Fibroblast of the aortic adventitia (primary cell): ENCODE data around the gene TSHB. TPM values are rescaled to one million over a fixed set of nuclear protein-coding genes. Genes with fewer than 3 reads are reported as not detected.

Experiments used
- DNase-seq: peaks from one replicate; pipeline ENCODE4 v3.0.0-alpha.2; 2010; ENCODE audit warnings: low read depth
- H3K4me3 ChIP-seq: 2 replicates; pipeline ENCODE4 v1.5.1; 2011; ENCODE audit warnings: low read depth, mild to moderate bottlenecking, control low read depth, low read length, moderate library complexity
- total RNA-seq: library from RNA; depleted of rRNA; stranded (reverse); fragments of >200 nt; gene quantifications from 2 replicates; pipeline ENCODE4 v1.2.3, GENCODE V29; 2012; ENCODE audit warnings: low replicate concordance
- TF ChIP-seq, protein P1 (sequence below): IDR thresholded peaks from 2 replicates; pipeline ENCODE4 v1.5.1; 2011; ENCODE audit warnings: mild to moderate bottlenecking, low read length, control low read depth, inconsistent platforms; ENCODE audit not compliant: insufficient read depth

TSHB gene
- total RNA-seq, 1 donor: not detected

DNA sequence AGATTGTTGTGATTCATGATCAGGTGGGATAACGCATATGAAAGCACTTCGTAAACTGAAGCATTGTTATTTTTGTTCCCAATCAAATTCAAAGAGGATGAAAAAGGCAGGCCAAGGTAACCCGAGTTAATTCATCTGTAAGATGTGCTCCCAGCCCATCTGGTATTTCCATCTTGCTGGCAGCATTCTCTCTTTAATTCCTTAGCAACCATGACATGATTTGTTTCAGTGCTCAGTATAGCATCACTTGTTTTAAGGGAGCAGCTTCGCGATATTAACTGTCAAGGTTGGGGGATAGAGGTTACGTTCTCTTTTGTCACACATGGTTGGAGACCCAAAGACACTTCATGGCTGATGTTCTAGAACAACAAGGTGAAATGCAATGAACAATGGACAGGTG is 53.3 kb downstream of the TSHB start:
- DNase-seq: no peak
- TF ChIP-seq, protein P1, sequence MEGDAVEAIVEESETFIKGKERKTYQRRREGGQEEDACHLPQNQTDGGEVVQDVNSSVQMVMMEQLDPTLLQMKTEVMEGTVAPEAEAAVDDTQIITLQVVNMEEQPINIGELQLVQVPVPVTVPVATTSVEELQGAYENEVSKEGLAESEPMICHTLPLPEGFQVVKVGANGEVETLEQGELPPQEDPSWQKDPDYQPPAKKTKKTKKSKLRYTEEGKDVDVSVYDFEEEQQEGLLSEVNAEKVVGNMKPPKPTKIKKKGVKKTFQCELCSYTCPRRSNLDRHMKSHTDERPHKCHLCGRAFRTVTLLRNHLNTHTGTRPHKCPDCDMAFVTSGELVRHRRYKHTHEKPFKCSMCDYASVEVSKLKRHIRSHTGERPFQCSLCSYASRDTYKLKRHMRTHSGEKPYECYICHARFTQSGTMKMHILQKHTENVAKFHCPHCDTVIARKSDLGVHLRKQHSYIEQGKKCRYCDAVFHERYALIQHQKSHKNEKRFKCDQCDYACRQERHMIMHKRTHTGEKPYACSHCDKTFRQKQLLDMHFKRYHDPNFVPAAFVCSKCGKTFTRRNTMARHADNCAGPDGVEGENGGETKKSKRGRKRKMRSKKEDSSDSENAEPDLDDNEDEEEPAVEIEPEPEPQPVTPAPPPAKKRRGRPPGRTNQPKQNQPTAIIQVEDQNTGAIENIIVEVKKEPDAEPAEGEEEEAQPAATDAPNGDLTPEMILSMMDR: no peak
- H3K4me3 ChIP-seq: no peak overlapping the region

Other genes starting within 250 kb of the TSHB start
- gene SIKE1, start 249.1 kb upstream of the TSHB start, total RNA-seq: 37.4 and 57.4 TPM in 2 replicates
- gene SYCP1, start 175.0 kb upstream of the TSHB start, total RNA-seq: not detected in 2 replicates
- gene TSPAN2, start 59.7 kb downstream of the TSHB start, total RNA-seq: 0.18 and 2.5 TPM in 2 replicates